Measurements from ENCODE around the gene TLE6. TPM values are rescaled to one million over a fixed set of nuclear protein-coding genes. Genes with fewer than 3 reads are reported as not detected.

Gene TLE6
- polyA plus RNA-seq, 3 donors = not detected

DNA sequence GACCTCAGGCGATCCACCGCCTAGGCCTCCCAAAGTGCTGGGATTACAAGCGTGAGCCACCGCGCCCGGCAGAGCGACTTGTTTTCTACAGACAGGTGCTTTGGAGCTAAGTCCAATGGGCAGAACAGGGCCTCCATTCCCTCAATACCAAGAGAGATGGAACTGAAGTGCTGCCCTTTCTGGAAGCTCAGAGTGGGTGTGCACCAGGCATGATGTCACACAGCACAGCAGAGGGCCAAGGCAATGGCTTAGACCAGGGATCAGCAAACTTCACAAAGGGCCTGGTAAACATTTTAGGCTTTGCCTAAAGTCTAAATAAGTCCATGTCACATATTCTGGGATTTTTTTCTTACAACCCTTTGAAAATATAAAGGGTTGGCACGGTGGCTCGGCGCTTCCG lies 21.3 kb downstream of the TLE6 start:
- 100% methylated on average over 4 of the region's 11 CpGs for WGBS (ENCODE audit: insufficient coverage)
- peak overlapping the region in 1 of 7 donors; percentile 14 for H3K27ac Mint-ChIP-seq
- Histone ChIP-seq H3K79me2 (ENCODE audit: insufficient read depth, low read length) (no peaks in the 10 kb centered on the region), H3K4me2 (replicated peaks; ENCODE audit: extremely low read depth, low read length, poor library complexity, severe bottlenecking) (no peak overlapping the region), H3K9me3 (replicated peaks in 1 of 2; ENCODE audit: control insufficient read depth in 1 of 2, insufficient read depth in 1 of 2, low read length in 2 of 2) (peaks cover 0 to 5% of the 10 kb centered on the region in 2 donors), H3K27me3 (ENCODE audit: control insufficient read depth in 2 of 2, insufficient read depth in 2 of 2, low read length in 2 of 2) (no peaks in the 10 kb centered on the region), H2AFZ (ENCODE audit: insufficient read depth, low read depth, low read length, poor library complexity, severe bottlenecking) (no peak overlapping the region), H3K9ac (ENCODE audit: insufficient read depth, low read length, poor library complexity, severe bottlenecking) (no peak overlapping the region), H3K4me1 (ENCODE audit: control insufficient read depth in 1 of 2, insufficient read depth in 2 of 2, low read length in 2 of 2) (no peaks in the 10 kb centered on the region), H3K27ac (ENCODE audit: low read depth in 1 of 2, low read length in 2 of 2) (no peak overlapping the region), H4K20me1 (ENCODE audit: insufficient read depth, low read length) (no peaks in the 10 kb centered on the region), H3K4me3 (replicated peaks in 1 of 3; ENCODE audit: low read depth in 2 of 3, low read length in 3 of 3) (no peak overlapping the region), H3K36me3 (replicated peaks in 1 of 2; ENCODE audit: control insufficient read depth in 1 of 2, insufficient read depth in 2 of 2, low read length in 2 of 2) (no peaks in the 10 kb centered on the region)
- TF ChIP-seq, protein P1, sequence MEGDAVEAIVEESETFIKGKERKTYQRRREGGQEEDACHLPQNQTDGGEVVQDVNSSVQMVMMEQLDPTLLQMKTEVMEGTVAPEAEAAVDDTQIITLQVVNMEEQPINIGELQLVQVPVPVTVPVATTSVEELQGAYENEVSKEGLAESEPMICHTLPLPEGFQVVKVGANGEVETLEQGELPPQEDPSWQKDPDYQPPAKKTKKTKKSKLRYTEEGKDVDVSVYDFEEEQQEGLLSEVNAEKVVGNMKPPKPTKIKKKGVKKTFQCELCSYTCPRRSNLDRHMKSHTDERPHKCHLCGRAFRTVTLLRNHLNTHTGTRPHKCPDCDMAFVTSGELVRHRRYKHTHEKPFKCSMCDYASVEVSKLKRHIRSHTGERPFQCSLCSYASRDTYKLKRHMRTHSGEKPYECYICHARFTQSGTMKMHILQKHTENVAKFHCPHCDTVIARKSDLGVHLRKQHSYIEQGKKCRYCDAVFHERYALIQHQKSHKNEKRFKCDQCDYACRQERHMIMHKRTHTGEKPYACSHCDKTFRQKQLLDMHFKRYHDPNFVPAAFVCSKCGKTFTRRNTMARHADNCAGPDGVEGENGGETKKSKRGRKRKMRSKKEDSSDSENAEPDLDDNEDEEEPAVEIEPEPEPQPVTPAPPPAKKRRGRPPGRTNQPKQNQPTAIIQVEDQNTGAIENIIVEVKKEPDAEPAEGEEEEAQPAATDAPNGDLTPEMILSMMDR (IDR thresholded peaks at IDR 0.05) = no peak
- H3K27me3 Mint-ChIP-seq (ENCODE audit: low read depth in 3 of 3) = peaks cover 4 to 6% (median 4%) of the 10 kb centered on the region in 3 donors
- no peaks in the 10 kb centered on the region for H3K36me3 Mint-ChIP-seq
- no peaks in the 10 kb centered on the region for H3K4me1 Mint-ChIP-seq
- H3K9me3 Mint-ChIP-seq = peaks cover 0 to 10% (median 7%) of the 10 kb centered on the region in 7 donors
- H3K4me3 Mint-ChIP-seq = no peak overlapping the region
- intact Hi-C loops (cut with micrococcal nuclease) = no loop called here
- DNase-seq = no peak

DNA sequence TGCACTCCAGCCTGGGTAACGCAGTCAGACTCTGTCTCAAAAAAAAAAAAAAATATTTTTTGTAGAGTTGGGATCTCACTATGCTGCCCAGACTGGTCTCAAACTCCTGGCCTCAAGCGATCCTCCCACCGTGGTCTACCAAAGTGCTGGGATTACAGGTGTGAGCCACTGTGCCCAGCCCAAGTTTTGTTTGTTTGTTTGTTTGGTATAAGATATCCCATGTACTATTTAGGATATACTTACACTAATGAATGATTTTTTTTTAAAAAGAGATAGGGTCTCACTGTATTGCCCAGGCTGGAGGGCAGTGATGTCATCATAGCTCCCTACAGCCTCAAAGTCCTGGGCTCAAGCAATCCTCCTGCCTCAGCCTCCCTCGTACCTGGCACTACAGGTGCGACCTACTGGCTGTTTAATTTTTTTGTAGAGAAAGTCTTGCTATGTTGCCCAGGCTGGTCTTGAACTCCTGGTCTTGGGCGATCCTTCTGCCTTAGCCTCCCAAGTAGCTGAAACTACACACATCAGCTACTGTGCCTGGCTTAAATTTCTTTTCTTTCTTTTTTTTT lies 24.0 kb downstream of the TLE6 start:
- H3K4me3 ChIP-seq (replicated peaks in 1 of 3; ENCODE audit: low read depth in 2 of 3, low read length in 3 of 3) = no peak overlapping the region
- Mint-ChIP-seq H3K36me3 (no peaks in the 10 kb centered on the region), H3K27me3 (ENCODE audit: low read depth in 3 of 3) (peaks cover 5 to 16% (median 6%) of the 10 kb centered on the region in 3 donors), H3K4me1 (no peaks in the 10 kb centered on the region), H3K9me3 (peaks cover 0 to 10% (median 7%) of the 10 kb centered on the region in 7 donors), H3K4me3 (no peak overlapping the region), H3K27ac (no peak overlapping the region)
- H3K27me3 ChIP-seq (ENCODE audit: control insufficient read depth in 2 of 2, insufficient read depth in 2 of 2, low read length in 2 of 2) = no peaks in the 10 kb centered on the region
- DNase-seq = no peak
- intact Hi-C loops (cut with micrococcal nuclease) = no loop called here
- no peaks in the 10 kb centered on the region for H4K20me1 ChIP-seq (ENCODE audit: insufficient read depth, low read length)
- H2AFZ ChIP-seq (ENCODE audit: insufficient read depth, low read depth, low read length, poor library complexity, severe bottlenecking) = no peak overlapping the region
- peaks cover 0 to 5% of the 10 kb centered on the region in 2 donors for H3K9me3 ChIP-seq (replicated peaks in 1 of 2; ENCODE audit: control insufficient read depth in 1 of 2, insufficient read depth in 1 of 2, low read length in 2 of 2)
- no peaks in the 10 kb centered on the region for H3K4me1 ChIP-seq (ENCODE audit: control insufficient read depth in 1 of 2, insufficient read depth in 2 of 2, low read length in 2 of 2)
- H3K9ac ChIP-seq (ENCODE audit: insufficient read depth, low read length, poor library complexity, severe bottlenecking) = no peak overlapping the region
- TF ChIP-seq, protein P1 (IDR thresholded peaks at IDR 0.05) = no peak
- H3K36me3 ChIP-seq (replicated peaks in 1 of 2; ENCODE audit: control insufficient read depth in 1 of 2, insufficient read depth in 2 of 2, low read length in 2 of 2) = no peaks in the 10 kb centered on the region
- H3K4me2 ChIP-seq (replicated peaks; ENCODE audit: extremely low read depth, low read length, poor library complexity, severe bottlenecking) = no peak overlapping the region
- WGBS (ENCODE audit: insufficient coverage) = 100% methylated on average over 1 of the region's 6 CpGs
- H3K79me2 ChIP-seq (ENCODE audit: insufficient read depth, low read length) = no peaks in the 10 kb centered on the region
- H3K27ac ChIP-seq (ENCODE audit: low read depth in 1 of 2, low read length in 2 of 2) = no peak overlapping the region
